ENCODE measurements around the gene HDAC9.

The HDAC9 gene

GRCh38 chr7:18532813-18533212 is 37.3 kb downstream of the HDAC9 start:
- H3K4me1 ChIP-seq (ENCODE audit: low read length), result peaks cover 95% of the 10 kb centered on the region
- H3K36me3 ChIP-seq (replicated peaks; ENCODE audit: low read depth, low read length), result peaks cover 4% of the 10 kb centered on the region
- H2AFZ ChIP-seq (ENCODE audit: low read depth, low read length), result no peak overlapping the region
- H4K20me1 ChIP-seq (ENCODE audit: insufficient read depth, low read length), result no peaks in the 10 kb centered on the region
- peak overlapping the region; percentile 96 for H3K27ac ChIP-seq (ENCODE audit: low read length)
- no peaks in the 10 kb centered on the region for H3K9me3 ChIP-seq (ENCODE audit: insufficient read depth, low read length)
- peaks cover 21% of the 10 kb centered on the region for H3K79me2 ChIP-seq (ENCODE audit: low read length)
- peak overlapping the region; percentile 61 for H3K9ac ChIP-seq (ENCODE audit: low read length)
- H3K4me3 ChIP-seq (ENCODE audit: low read length), result peak overlapping the region; percentile 30
- TF ChIP-seq, protein P1, sequence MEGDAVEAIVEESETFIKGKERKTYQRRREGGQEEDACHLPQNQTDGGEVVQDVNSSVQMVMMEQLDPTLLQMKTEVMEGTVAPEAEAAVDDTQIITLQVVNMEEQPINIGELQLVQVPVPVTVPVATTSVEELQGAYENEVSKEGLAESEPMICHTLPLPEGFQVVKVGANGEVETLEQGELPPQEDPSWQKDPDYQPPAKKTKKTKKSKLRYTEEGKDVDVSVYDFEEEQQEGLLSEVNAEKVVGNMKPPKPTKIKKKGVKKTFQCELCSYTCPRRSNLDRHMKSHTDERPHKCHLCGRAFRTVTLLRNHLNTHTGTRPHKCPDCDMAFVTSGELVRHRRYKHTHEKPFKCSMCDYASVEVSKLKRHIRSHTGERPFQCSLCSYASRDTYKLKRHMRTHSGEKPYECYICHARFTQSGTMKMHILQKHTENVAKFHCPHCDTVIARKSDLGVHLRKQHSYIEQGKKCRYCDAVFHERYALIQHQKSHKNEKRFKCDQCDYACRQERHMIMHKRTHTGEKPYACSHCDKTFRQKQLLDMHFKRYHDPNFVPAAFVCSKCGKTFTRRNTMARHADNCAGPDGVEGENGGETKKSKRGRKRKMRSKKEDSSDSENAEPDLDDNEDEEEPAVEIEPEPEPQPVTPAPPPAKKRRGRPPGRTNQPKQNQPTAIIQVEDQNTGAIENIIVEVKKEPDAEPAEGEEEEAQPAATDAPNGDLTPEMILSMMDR (IDR thresholded peaks at IDR 0.05; ENCODE audit: low read depth, low read length), result no peak
- H3K4me2 ChIP-seq (ENCODE audit: low read length), result peak overlapping the region; percentile 75
- no peaks in the 10 kb centered on the region for H3K27me3 ChIP-seq (ENCODE audit: low read depth, low read length)

GRCh38 chr7:18534481-18534880 is 38.9 kb downstream of the HDAC9 start:
- Histone ChIP-seq H3K9me3 (ENCODE audit: insufficient read depth, low read length) (no peaks in the 10 kb centered on the region), H3K4me1 (ENCODE audit: low read length) (peaks cover 95% of the 10 kb centered on the region), H3K79me2 (ENCODE audit: low read length) (peaks cover 21% of the 10 kb centered on the region; the same call in 1 of the 2 replicates), H3K36me3 (replicated peaks; ENCODE audit: low read depth, low read length) (peaks cover 4% of the 10 kb centered on the region), H3K4me2 (ENCODE audit: low read length) (peak overlapping the region; percentile 75), H3K9ac (ENCODE audit: low read length) (peak overlapping the region; percentile 61; the same call in 1 of the 2 replicates), H4K20me1 (ENCODE audit: insufficient read depth, low read length) (no peaks in the 10 kb centered on the region), H3K27me3 (ENCODE audit: low read depth, low read length) (no peaks in the 10 kb centered on the region), H3K27ac (ENCODE audit: low read length) (peak overlapping the region; percentile 96), H3K4me3 (ENCODE audit: low read length) (no peak overlapping the region), H2AFZ (ENCODE audit: low read depth, low read length) (no peak overlapping the region)
- TF ChIP-seq, protein P1 (IDR thresholded peaks at IDR 0.05; ENCODE audit: low read depth, low read length), result no peak
- TF ChIP-seq EZH2phosphoT487 (IDR thresholded peaks at IDR 0.05; ENCODE audit: low read depth), result no peak

DNA sequence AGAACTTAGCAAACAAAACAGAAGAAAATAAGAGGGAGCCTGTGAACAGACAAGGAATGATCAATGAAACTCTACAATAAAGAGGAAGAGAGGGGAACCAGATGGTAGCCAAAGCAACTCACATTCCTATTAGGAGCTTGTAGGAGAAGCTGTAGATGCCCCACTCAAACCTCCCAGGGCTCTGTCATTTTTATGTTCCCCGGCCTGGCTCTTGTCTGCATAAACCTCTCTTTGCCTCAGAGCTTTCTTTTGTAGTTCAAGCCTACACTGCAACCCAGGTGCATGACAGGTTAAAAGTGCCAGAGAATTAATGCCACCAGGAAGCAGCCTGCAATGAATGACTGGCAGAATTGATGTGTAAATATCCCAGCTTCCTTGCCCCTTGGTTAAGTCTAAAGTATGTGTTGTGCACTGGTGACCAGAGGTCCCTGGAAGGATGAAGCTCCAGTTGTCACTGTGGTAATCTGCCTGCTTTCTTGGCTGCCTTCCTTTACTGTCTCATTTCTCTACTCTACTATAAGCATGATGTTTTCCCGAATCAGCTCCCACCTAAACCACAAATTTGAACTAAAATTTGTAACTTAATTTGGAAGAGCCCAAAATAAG is 40.4 kb downstream of the HDAC9 start:
- H3K79me2 ChIP-seq (ENCODE audit: low read length), result peaks cover 21% of the 10 kb centered on the region; the same call in 1 of the 2 replicates
- peaks cover 92% of the 10 kb centered on the region for H3K4me1 ChIP-seq (ENCODE audit: low read length)
- TF ChIP-seq, protein P1 (IDR thresholded peaks at IDR 0.05; ENCODE audit: low read depth, low read length), result no peak
- TF ChIP-seq EZH2phosphoT487 (IDR thresholded peaks at IDR 0.05; ENCODE audit: low read depth), result no peak
- no peaks in the 10 kb centered on the region for H3K27me3 ChIP-seq (ENCODE audit: low read depth, low read length)
- no peaks in the 10 kb centered on the region for H3K9me3 ChIP-seq (ENCODE audit: insufficient read depth, low read length)
- H3K27ac ChIP-seq (ENCODE audit: low read length), result peak overlapping the region; percentile 93
- H3K36me3 ChIP-seq (replicated peaks; ENCODE audit: low read depth, low read length), result peaks cover 4% of the 10 kb centered on the region
- no peak overlapping the region for H2AFZ ChIP-seq (ENCODE audit: low read depth, low read length)
- H3K4me2 ChIP-seq (ENCODE audit: low read length), result peak overlapping the region; percentile 33
- peak overlapping the region; percentile 40 for H3K9ac ChIP-seq (ENCODE audit: low read length)
- no peaks in the 10 kb centered on the region for H4K20me1 ChIP-seq (ENCODE audit: insufficient read depth, low read length)
- H3K4me3 ChIP-seq (ENCODE audit: low read length), result no peak overlapping the region

- Histone ChIP-seq H3K9ac (ENCODE audit: low read length) (peak overlapping the region; percentile 40), H3K4me1 (ENCODE audit: low read length) (peaks cover 92% of the 10 kb centered on the region), H3K4me3 (ENCODE audit: low read length) (no peak overlapping the region), H3K9me3 (ENCODE audit: insufficient read depth, low read length) (no peaks in the 10 kb centered on the region), H3K79me2 (ENCODE audit: low read length) (peaks cover 21% of the 10 kb centered on the region; the same call in 1 of the 2 replicates), H3K36me3 (replicated peaks; ENCODE audit: low read depth, low read length) (peaks cover 4% of the 10 kb centered on the region), H3K27ac (ENCODE audit: low read length) (peak overlapping the region; percentile 93), H2AFZ (ENCODE audit: low read depth, low read length) (no peak overlapping the region), H3K4me2 (ENCODE audit: low read length) (peak overlapping the region; percentile 33), H3K27me3 (ENCODE audit: low read depth, low read length) (no peaks in the 10 kb centered on the region), H4K20me1 (ENCODE audit: insufficient read depth, low read length) (no peaks in the 10 kb centered on the region)
- TF ChIP-seq, protein P1 (IDR thresholded peaks at IDR 0.05; ENCODE audit: low read depth, low read length), result no peak
- TF ChIP-seq EZH2phosphoT487 (IDR thresholded peaks at IDR 0.05; ENCODE audit: low read depth), result no peak
Measured at GRCh38 chr7:18536486-18536885, 40.9 kb downstream of the HDAC9 start.

Measured in OCI-LY3 (cell line).